OCI-LY3 (cell line): ENCODE data around the gene VPS13C.

Source experiments
- EZH2phosphoT487 ChIP-seq: fragments of 200-600 bp; shearing (Covaris generic); IDR thresholded peaks from 2 replicates; pipeline ENCODE4 v1.6.1; 2018; ENCODE audit warnings: antibody characterized with exemption, mixed run types, low read depth
- TF ChIP-seq, protein P1 (sequence below): fragments of 200-600, 300-600 bp; sonication (generic); IDR thresholded peaks from 2 replicates; pipeline ENCODE4 v1.5.1; 2014; ENCODE audit warnings: antibody characterized with exemption, low read length, low read depth

DNA sequence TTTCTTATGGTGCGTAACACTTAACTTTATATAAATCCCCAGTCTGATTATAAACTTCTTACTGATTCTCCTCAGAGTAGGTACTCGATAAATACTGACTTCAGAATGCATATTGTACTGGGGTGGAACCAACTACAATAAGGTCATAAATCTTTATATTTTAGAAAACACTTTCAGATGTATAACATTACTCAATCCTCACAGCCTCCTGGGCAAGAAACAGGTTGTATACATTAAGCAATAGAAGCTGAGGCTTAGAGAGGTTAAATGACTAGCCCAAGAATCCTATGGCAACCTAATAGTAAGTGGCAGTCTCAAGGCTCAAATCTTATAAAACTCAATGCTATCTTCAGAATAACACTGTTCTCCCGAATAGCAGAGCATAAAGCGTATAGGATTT, 9.1 kb downstream of the VPS13C start:
- TF ChIP-seq, protein P1, sequence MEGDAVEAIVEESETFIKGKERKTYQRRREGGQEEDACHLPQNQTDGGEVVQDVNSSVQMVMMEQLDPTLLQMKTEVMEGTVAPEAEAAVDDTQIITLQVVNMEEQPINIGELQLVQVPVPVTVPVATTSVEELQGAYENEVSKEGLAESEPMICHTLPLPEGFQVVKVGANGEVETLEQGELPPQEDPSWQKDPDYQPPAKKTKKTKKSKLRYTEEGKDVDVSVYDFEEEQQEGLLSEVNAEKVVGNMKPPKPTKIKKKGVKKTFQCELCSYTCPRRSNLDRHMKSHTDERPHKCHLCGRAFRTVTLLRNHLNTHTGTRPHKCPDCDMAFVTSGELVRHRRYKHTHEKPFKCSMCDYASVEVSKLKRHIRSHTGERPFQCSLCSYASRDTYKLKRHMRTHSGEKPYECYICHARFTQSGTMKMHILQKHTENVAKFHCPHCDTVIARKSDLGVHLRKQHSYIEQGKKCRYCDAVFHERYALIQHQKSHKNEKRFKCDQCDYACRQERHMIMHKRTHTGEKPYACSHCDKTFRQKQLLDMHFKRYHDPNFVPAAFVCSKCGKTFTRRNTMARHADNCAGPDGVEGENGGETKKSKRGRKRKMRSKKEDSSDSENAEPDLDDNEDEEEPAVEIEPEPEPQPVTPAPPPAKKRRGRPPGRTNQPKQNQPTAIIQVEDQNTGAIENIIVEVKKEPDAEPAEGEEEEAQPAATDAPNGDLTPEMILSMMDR: no peak
- TF ChIP-seq EZH2phosphoT487: no peak
